ENCODE measurements around the gene DEGS1. TPM values are rescaled to one million over a fixed set of nuclear protein-coding genes. Genes with fewer than 3 reads are reported as not detected.

Gene DEGS1
- total and polyA plus RNA-seq, 9 donors = 35.7 to 113 (median 47.3) TPM

GRCh38 chr1:224238756-224239155 is 55.7 kb downstream of the DEGS1 start:
- no peaks in the 10 kb centered on the region for H3K36me3 ChIP-seq
- intact Hi-C loops (cut with DNase I) = no loop called here
- 57 to 65% (median 57%) methylated on average over 3 of the region's 3 CpGs for WGBS, 3 donors

More at GRCh38 chr1:224238756-224239155, 55.7 kb downstream of the DEGS1 start:
- H3K4me3 ChIP-seq = no peak overlapping the region
- no peak overlapping the region for H3K27ac ChIP-seq
- H3K9me3 ChIP-seq = no peaks in the 10 kb centered on the region
- TF ChIP-seq POLR2A (IDR thresholded peaks at IDR 0.05) (no peak), CTCF (IDR thresholded peaks at IDR 0.05) (no peak), EP300 (IDR thresholded peaks at IDR 0.05) (no peak)
- H3K27me3 ChIP-seq = no peaks in the 10 kb centered on the region
- no peak for DNase-seq
- no peaks in the 10 kb centered on the region for H3K4me1 ChIP-seq (ENCODE audit: insufficient read depth)

Small RNA genes lying within 50 kb of the gene (small RNA-seq; reads per million reads assigned to genes)
- gene AC092809.3 (not detected), gene RF00139 (not detected)

Other genes starting within 250 kb of the DEGS1 start
- gene FBXO28, start 69.1 kb upstream of the DEGS1 start, total RNA-seq = 10 to 100 TPM; 18.2 to 31.7 (median 27.0) TPM
- 10 to 100 TPM; 11.2 to 17.9 TPM for gene FBXO28, start 69.1 kb upstream of the DEGS1 start, polyA plus RNA-seq
- 10 to 100 TPM; 19.0 to 31.9 (median 23.4) TPM for gene NVL, start 146.9 kb downstream of the DEGS1 start, total RNA-seq
- 10 to 100 TPM; 15.4 to 26.2 TPM for gene NVL, start 146.9 kb downstream of the DEGS1 start, polyA plus RNA-seq
- gene CNIH4, start 173.6 kb downstream of the DEGS1 start, total RNA-seq = 10 to 100 TPM; 24.6 to 51.8 (median 36.0) TPM
- gene CNIH4, start 173.6 kb downstream of the DEGS1 start, polyA plus RNA-seq = 10 to 100 TPM; 37.5 to 51.7 TPM

Measured in ovary (tissue), 9 donors.